NCI-H2107 treated with DMSO at 0.1 percent for 48 hours (cell line): Measurements from ENCODE around the gene FAM78B.

Experiments used
- DNase-seq: peaks from one replicate; lab custom pipeline; 2025; ENCODE audit not compliant: unreplicated experiment; lab: John Stamatoyannopoulos, UW

The FAM78B gene

DNA sequence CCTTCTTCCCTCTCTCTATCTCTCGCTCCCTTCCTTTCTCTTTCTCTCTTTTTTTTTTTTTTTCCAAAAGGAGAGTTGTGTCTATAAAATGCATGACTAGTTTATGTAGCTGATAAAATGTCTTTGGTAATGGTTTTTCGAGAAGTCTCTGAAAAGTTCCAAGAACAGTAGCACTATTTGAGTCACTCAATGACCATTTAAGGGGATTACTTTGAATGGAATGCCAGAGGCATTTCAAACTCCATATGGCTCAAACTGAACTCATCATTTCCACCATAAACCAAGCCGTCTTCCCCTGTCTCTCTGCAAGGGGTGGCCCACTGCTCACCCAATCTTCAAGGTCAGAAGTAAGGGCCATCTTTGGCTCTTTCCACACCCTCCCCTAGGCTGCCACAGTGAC is 93.3 kb downstream of the FAM78B start:
- no peak for DNase-seq

DNA sequence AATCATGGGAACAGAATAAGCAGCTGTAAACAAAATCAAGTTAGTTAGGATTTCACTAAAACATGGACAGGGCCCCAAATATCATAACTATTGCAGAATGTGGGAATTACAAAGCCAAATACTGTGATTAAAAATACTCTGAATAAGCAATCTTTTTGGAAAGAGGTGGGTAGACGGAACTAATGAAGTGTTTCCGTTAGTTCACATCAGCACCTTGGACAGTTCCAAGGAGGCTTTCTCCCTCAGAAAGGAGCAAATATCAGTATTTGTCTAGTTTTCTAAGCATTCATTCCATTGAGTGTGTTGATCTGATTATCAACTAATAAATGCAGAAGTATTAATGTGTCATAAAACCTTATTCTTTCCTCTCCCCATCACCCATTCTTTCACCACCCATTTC is 97.4 kb downstream of the FAM78B start:
- DNase-seq, result no peak

DNA sequence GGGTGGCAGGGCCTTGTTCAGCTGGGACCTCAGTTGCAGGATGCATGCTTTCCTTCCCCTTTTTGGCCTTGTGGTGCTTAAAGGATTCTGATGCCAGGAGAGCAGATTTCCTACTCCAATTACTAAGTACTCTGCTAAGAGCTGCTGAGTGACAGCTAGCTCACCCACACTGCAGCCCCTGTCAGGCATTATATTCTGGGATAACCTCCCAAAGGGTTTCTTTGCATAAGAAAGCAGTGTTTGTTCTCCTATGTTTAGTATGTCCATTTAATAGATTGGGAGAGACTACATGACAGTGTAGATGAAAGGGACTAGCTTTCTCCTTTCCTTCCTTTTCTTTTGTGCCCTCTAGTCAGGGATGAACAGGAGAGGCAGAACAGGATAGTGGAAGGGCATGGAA is 100.7 kb downstream of the FAM78B start:
- no peak for DNase-seq

DNA sequence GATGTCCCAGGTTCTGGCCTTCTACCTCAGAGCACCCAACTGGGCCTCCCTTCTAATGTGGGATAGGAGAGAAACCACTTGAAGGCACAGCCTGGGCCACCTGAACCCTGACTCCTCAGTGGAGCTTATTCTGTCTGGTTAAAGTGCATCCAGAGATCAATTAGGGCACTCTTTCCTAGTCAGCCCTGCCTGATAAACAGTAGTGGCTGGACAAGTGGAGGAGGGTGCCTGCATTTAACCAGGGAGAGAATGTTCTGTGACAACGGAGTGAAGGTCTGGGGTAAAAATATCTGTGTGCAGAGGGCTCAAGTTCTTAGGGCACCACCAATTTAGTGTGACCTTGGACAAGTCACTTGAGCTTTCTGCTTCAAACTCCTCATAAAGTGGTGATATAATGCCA is 101.8 kb downstream of the FAM78B start:
- no peak for DNase-seq

DNA sequence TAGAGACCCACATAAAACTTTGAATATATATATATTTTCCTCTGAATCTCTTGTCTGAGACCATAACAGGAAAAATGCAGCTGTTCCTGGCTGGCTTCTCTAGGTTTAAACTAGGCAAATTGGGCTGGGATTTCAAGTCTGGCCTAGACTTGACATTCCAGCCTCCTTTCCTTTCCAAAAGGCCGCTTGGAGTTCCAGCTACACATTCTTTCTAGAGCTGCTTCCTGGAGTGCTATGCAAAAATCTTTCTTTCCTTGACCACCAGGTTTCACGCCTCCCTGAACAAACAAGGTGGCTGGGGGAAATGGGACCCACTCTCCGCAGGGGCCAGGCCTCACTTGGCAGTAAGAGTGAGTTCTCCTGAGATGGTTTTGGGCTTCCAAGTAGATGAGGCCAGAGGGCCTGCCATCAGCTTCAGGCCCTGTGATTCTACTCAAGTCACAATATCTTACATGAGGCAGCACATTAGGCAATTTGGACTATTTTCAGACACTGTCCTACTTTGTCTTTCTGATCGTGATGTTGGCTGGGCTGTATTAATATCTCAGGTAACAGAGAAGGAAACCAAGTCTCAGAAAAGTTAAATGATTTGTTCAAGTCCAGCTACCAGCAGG is 102.4 kb downstream of the FAM78B start:
- no peak for DNase-seq

DNA sequence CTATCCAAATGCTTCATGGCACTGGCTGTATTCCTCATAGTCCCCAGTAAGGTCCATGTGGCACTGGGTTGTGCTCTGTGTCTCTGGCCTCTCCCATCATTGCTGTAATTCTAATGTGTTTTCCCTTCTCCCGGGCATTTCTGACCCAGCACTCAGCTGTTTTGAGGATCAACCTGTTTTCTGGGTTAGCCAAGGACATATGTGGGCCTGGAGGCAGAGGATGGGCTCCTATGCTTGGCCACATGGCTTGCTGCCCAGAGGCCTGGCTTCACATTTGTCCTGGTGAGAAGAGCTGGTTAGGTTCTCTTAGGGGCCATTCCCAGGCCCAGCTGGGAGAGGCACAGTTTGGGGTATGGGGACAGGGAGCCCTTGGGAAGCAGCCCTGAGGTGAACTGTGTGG is 103.1 kb downstream of the FAM78B start:
- DNase-seq, result no peak

DNA sequence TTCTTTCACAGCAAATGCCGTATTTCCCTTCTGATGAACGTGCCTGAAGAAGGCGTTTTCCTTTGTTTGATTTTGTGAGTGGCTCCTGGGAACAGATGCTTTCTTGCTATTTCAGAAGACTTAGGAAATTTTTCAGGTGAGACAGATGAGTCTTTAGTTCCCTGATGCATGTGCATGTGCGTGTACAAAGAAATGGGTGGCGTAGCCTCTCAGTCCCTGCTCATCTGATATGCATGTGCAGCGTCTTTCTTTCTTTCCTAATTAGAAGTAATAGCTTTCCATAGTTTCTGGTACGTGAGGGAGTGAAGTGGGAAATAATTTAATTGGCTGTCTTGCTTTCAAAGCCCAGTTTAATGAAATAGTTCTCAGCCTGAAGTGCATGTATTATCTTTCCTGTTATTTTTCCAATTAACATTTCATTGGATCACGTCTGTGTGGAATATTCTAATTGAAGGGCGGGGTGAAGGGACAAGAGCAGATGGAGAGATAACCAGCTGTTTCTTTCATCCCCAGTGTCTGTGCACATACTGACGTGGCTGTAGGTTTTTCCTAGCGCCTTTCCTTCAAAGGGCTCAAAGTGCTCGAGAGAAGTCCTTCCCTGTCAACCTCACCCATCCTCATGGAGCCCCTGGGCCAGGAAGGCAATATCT is 104.3 kb downstream of the FAM78B start:
- DNase-seq, result no peak

DNA sequence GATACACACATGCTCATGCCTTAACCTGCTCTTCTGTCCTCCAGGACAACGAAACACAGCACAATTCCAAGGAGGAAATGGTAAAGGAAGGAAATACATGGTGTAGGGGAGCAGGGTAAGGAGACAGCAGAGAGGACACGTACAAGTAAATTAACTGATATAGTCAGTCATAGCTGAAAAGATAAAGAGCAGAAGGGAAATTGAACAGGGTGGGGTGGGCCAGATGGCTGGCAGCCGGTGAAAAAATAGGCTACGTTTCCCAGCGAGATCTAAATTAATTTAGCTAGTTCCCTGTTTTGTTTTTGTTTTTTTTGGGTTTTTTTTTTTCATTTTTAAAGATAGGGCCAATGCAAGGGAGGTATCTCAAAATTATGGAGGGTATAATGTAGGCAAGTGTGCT is 109.2 kb downstream of the FAM78B start:
- DNase-seq, result no peak

DNA sequence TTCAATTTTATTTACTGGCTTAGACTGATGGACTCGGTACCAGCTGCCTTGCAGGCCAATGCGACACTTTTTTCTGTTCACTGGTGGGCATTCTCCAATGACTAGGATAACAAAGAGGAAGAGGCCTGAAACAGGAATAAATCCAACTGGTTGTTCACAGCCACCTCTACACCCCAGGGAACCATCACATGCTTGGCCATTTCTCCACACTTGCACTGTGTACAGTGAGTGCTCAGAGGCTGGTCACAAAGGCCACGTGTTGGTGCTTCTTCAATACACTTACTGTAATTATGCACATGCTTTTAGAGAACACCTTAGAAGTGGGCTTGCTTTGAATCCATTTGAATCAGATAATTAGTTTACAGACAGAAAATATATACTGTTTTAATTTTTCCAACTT is 113.4 kb downstream of the FAM78B start:
- no peak for DNase-seq

DNA sequence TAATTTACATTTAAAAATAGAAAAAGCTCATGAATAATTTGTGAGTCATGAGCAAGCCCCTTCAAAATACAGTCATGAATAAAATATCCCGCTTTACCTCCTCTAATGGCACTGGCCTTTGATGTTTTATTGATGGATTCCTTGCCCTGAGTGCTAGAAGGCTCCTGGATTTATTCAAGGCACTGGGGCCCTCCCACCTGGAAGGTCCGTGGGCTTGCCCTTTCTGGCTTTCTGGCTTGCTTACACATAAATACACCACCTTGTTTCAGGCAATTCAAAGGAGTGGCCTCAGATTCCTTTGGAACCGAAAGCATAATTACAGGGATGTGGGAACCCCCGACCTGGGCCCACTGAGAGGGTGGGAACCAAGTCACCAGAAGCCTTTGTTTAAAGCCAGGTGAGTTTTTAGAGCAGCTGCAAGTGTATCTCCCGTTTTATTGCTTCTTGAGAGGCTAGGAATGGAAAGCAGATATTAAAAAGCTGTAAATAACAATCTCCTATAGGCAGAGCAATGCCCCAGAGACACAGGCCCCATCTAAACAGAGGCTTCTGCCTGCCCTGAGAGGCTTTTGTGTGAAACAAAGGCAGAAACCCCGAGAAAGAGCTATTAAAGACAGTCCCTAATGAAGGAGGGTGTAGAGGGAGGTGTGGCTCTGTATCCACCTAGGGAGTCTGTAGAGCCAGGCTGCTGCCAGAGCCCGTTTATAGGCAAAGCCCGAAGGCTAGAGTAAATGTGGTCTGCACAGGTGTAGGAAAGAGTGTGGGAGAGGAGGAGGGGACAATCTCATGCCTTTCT is 126.4 kb downstream of the FAM78B start:
- DNase-seq, result no peak

DNA sequence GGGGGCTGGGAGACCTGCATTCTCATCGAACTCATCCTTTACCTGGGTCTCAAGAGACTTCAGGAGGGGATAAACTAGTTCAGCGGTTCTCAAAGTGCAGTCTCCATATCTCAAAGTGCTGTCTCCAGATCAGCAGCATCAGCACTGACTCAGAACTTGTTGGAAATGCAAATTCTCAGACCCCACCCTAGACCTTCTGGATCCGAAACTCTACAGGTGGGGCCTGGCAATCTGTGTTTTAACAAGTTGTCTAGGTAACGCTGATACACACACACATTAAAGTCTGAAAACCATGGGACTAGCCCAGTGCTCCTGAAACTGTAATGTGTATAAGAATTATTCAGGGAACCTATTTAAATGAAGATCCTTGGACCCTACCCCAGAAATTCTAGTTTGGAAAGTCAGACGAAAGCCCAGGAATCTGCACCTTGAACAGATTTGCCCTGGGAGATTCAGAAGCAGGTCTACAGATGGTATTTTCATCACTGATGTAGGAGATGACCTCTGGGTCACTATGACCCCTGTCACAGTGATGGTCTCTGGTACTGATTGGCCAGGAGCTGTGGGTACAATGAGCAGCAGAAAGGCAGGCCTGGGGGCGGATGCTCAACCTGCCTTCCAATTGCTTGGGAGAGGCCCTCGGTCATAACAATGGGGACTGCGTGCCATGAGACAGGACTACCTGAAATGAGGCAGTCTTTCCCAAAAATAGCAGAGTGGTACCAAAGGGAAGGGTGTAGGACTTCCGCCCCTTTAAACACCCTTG is 127.2 kb downstream of the FAM78B start:
- no peak for DNase-seq

DNA sequence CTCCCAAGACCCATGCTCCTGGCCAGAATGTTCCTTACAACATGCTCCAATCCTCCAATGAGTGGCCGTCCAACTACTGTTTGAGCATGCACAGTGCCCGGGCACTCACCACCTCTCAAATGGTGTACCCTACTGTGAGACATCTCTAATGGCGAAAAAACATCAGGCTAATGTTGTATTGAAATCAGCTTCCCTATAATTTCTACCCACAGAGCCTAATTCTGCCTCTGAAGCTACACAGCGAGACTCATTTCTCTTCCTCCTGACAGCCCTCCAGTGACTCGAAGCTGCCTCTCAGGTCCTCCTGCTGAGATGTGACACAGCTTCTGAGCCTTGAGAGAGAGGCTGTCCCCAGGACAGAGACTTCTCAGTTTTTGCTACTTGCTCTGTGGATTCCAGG is 130.7 kb downstream of the FAM78B start:
- DNase-seq, result no peak

DNA sequence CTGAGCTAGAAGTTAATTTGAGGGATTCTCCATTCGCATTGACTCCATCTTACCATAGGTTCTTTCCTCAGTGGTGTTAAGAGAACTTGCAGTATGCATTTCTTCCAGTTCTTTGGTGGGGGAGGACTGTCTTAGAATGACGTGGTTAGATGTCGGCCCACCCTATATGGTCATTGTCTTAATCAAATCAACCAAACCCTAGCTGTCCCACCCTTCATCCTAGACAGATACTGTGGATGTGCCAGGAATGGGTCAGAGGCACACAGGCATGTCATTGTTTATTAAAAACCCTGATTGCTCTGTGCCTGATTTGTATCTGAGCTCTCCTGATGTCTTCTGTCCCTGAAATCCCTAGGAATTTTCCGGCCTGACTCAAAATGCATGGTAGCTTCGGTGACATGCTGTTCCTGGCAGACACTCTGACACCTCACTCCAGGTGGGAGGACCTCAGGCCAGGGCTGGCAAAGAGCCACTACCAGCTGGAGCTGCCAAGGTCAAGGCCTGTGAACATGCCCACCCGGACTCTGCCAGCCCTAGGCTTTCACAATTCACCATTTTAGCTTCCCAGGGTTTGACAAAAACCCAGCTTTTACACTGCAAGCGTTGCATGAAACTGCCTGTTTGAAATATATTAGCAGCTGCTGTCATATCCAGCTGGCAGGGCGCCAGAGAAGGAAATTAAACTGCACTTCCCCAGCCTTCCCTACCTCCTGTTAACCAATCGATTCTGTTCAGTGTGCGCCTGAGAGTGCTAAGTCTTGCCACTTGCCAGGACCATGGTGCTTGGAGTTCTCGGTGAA is 134.0 kb downstream of the FAM78B start:
- DNase-seq, result peak; percentile 53

DNA sequence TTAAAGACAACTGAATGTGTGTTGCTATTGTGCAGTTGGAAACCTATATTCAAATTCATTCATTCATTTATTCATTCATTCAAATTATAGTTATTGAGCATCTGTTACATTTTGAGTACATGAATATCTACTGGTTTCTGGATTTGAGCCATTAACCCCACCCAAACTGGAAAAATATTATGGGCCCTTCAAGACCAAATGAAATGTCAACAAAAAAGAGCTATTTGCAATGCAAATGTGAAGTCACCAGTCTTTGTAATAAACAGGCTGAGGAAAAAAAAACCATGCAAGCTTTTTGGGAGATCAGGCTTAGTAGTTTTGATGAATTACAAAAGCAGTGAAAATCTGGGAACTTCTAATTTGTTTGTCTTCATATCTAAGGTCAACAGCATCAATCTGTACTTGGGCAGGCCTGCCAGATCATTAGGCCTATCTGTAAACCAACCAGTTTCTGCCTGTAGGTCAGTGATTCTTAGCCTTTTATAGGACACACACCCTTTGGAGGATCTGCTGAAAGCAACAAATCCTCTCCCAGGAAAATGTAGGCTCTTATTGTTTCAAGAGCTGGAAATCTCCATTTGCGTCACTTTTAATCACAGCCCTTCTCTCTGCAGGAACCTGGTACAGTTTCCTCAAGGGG is 134.7 kb downstream of the FAM78B start:
- no peak for DNase-seq

DNA sequence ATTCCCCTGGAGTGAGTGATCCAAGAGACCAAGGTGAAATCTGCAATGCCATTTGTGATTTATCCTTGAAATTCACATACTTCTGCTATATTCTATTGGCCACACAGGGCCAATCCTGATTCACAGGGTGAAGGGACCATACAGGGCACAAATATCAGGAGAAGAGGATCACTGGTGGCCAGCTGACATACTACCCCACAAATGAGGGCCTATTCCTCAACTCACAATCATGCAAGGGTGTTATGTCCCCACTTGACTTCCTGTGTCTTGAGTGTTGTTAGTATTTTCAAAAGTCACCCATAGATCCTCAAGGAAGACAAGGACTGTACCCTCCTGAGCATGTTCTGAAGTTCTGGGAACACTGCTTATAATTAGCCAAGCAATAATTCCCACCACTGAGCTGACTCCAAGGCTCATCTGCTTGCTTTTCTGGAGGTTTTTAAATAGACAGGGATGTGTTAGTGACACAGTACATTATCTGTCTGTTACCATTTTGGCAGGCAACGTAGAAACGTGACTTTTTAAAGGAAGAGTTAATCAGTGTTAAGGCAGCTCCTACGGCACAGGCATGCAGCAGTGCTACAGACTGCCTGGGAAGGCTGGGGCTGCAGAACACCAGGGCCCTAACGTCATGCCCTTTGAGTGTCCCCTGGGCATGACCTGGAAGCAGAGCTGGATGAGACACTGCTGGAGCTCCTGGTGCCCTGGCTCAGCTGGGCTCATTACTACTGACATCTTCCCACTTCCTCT is 137.4 kb downstream of the FAM78B start:
- DNase-seq, result no peak

DNA sequence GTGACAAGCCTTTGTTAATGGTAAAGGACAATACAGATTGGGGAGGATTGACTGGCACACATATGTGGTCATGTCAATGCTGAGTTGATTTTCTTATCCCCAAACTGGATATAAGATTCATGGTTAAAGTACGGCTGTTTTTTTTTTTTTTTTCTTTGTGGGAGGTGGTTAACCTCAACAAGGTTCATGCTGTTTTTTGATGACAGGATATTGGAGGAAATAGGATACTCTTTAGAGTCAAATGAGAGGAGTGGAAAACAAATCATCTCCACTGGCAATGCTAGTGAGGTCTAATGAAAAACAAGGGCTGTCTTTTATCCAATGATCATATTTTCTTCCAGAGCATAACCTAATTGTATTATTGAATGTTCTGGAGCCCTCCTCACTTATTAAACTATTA is 140.2 kb downstream of the FAM78B start:
- no peak for DNase-seq

DNA sequence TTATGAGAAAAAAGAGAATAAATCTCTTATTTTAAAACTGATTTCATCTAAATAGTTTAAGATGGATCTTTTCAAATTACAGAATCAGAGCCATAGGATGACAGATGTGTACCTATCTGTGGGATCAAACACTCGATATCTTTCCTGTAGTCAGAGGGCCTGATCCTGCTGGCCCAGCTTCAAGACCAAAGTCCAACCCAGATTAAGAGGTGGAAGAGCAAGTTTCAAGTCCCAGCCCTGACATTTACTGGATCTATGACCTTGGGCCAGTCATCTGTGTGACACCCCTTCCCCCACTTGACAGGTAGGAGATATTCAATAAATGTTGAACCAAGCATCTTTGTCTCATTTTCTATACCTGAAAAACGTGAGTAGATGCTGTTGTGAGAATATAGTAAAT is 140.7 kb downstream of the FAM78B start:
- no peak for DNase-seq

DNA sequence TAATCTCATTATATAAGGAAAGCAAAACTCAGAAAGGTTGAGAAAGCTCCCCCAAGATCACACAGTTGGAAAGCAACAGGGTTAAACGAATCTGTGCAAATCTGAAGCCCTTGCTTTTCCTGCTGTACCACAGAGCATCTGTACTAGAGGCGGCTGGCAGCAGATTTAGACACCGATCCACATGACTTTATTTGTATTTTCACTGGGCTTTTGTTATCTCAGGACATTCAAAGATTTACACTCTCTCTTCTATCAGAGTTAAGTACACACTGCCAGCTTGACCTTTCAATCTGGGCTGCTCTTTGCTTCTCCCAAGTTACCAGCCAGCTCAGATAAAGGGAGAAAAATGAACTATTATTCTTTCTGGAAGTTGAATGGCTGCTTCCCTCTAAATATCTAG is 146.6 kb downstream of the FAM78B start:
- no peak for DNase-seq
